ENCODE data around the gene PNPLA7.

DNA sequence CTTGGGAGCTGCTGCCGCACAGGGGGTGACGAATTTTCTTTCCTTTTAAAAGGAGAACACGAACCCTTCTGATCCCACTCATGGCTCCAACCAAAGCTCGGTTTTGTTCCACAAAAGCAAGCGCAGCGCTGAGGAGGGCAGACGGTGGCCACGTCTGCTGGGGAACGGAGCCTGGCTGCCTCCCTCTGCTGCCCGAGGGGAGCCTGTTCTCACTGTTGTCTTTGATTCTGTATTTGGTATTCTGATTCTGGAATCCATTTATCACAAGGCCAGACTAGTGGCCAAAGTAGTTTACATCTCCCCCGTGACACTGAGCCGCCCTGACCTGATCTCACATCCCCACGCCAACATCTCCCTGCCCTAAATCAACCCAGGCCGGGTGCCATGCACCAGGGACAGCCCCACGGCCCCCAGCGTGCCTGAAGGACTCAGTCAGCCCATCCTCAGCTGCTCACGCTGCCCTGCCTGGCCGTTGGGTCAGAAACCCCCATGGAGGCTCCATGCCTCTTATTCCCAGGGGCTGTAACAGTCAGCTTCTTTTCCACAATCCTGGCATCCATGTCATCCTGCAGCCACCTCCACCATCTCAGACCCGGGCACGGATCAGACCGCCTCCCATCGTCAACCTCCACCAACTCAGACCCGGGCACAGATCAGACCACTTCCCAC is 84.3 kb downstream of the PNPLA7 start:
- no peak for TF ChIP-seq CTCF (conservative IDR thresholded peaks at IDR 0.05; ENCODE audit: low read length)
- no peak for TF ChIP-seq EZH2phosphoT487 (IDR thresholded peaks at IDR 0.05; ENCODE audit: borderline replicate concordance, low read depth, low read length)
